ENCODE data around the gene WFDC6.

WFDC6 gene

GRCh38 chr20:45515147-45515913 is 24.0 kb downstream of the WFDC6 start, which contains the start of gene SPINT3:
Gene SPINT3, minus strand, starts transcription at chr20:45515622. Its CDS starts 14 bp downstream, at chr20:45515608.
- DNase-seq = no peak

GRCh38 chr20:45510242-45510862 is 28.9 kb downstream of the WFDC6 start:
- DNase-seq = no peak

- no peak for DNase-seq
These were observed 30.2 kb downstream of the WFDC6 start for GRCh38 chr20:45509091-45509490.

- DNase-seq = no peak
These were observed 31.0 kb downstream of the WFDC6 start for GRCh38 chr20:45508068-45508886.

GRCh38 chr20:45507011-45507820 is 32.1 kb downstream of the WFDC6 start:
- DNase-seq = no peak

GRCh38 chr20:45506398-45506797 is 32.9 kb downstream of the WFDC6 start:
- DNase-seq = no peak

GRCh38 chr20:45503403-45503802 is 35.9 kb downstream of the WFDC6 start:
- DNase-seq = no peak

GRCh38 chr20:45502561-45502960 is 36.7 kb downstream of the WFDC6 start:
- DNase-seq = no peak

- DNase-seq = no peak
These were observed 37.7 kb downstream of the WFDC6 start for GRCh38 chr20:45501600-45501999.

GRCh38 chr20:45500022-45500421 is 39.3 kb downstream of the WFDC6 start:
- DNase-seq = no peak

- no peak for DNase-seq
These were observed 41.2 kb downstream of the WFDC6 start for GRCh38 chr20:45497971-45498494.

- DNase-seq = no peak
These were observed 43.1 kb downstream of the WFDC6 start for GRCh38 chr20:45496166-45496565.

GRCh38 chr20:45495501-45495941 is 43.8 kb downstream of the WFDC6 start:
- peak; percentile 72 to 74 for DNase-seq

- DNase-seq = no peak
These were observed 50.2 kb downstream of the WFDC6 start for GRCh38 chr20:45489083-45489531.

- DNase-seq = no peak
These were observed 52.0 kb downstream of the WFDC6 start for GRCh38 chr20:45487231-45487635.

- no peak for DNase-seq
These were observed 53.9 kb downstream of the WFDC6 start for GRCh38 chr20:45485388-45485787.

GRCh38 chr20:45484676-45485075 is 54.6 kb downstream of the WFDC6 start:
- no peak for DNase-seq

All from AML-193 (cell line).